Gastrocnemius medialis (tissue), 4 donors: ENCODE measurements around the gene CEBPG. TPM values are rescaled to one million over a fixed set of nuclear protein-coding genes. Genes with fewer than 3 reads are reported as not detected.

Source experiments
- ATAC-seq, 2 donors: fragments of 150-250 bp; one replicate each; pipeline ENCODE4 v1.9.1; 2016
- DNase-seq, 2 donors: peaks; one replicate each; pipeline ENCODE4 v3.0.0-alpha.2; 2019
- H3K27ac ChIP-seq, 4 donors: fragments of 200-600 bp; sonication (generic); 1 replicate in 1 of 4; 2 replicates in 3 of 4; pipeline ENCODE4 v1.5.1; 2016 to 2018; ENCODE audit warnings: mild to moderate bottlenecking in 2 of 4, moderate library complexity in 1 of 4
- H3K27me3 ChIP-seq, 3 donors: fragments of 200-600 bp; sonication (generic) in 2 of 3; 1 replicate in 1 of 3; 2 replicates in 2 of 3; pipeline versions ENCODE4 v1.5.1 to v1.6.0; 2016 to 2019; ENCODE audit warnings: mild to moderate bottlenecking in 1 of 3, moderate library complexity in 1 of 3
- H3K36me3 ChIP-seq, 2 donors: fragments of 200-600 bp; sonication (generic) in 1 of 2; one replicate each; pipeline ENCODE4 v1.5.1; 2017 to 2018
- H3K4me1 ChIP-seq, 2 donors: fragments of 200-600 bp; sonication (generic) in 1 of 2; one replicate each; pipeline ENCODE4 v1.5.1; 2016 to 2017; ENCODE audit warnings: mild to moderate bottlenecking in 2 of 2
- H3K4me3 ChIP-seq, 4 donors: fragments of 200-600 bp; sonication (generic) in 3 of 4; 1 replicate in 1 of 4; 2 replicates in 3 of 4; pipeline ENCODE4 v1.5.1; 2016 to 2019; ENCODE audit warnings: mild to moderate bottlenecking in 2 of 4
- H3K9me3 ChIP-seq, 3 donors: fragments of 200-600 bp; sonication (generic) in 2 of 3; 1 replicate in 1 of 3; 2 replicates in 2 of 3; pipeline ENCODE4 v1.5.1; 2016 to 2019
- CTCF ChIP-seq, 5 experiments: fragments of 450-650 bp in 3 of 5; fragments of 200-600 bp in 2 of 5; sonication (generic) in 2 of 5; IDR thresholded peaks in 4 of 5; conservative IDR thresholded peaks in 1 of 5; 1 replicate in 4 of 5; 2 replicates in 1 of 5; pipeline ENCODE4 v1.5.1; 2016 to 2019; ENCODE audit warnings: antibody characterized with exemption in 5 of 5, mild to moderate bottlenecking in 3 of 5, moderate library complexity in 3 of 5
- POLR2A ChIP-seq, 2 donors: fragments of 450-650 bp; IDR thresholded peaks; one replicate each; pipeline ENCODE4 v1.6.1; 2017; ENCODE audit warnings: antibody characterized with exemption in 2 of 2, mild to moderate bottlenecking in 2 of 2, moderate library complexity in 2 of 2
- in situ Hi-C, 4 donors: fragments of 200-750 bp; cut with MboI; loops; one replicate each; pipeline versions ENCODE4 v1.15.0 to v1.8.0; 2017; ENCODE audit warnings: low sequenced_read_pairs in 4 of 4
- intact Hi-C: fragments of 100-400 bp; cut with DNase I; formaldehyde crosslinking; loops from one replicate; pipeline ENCODE4 v1.15.1; 2023; ENCODE audit warnings: low total_unique reads
- total RNA-seq, 4 donors: library from RNA; depleted of rRNA; stranded (reverse); fragments of >200 nt; gene quantifications; one replicate each; pipeline versions ENCODE4 v1.1.0 to v1.2.3, GENCODE V29; 2016

CEBPG gene
- total RNA-seq, 4 donors from 2014 or later, result 44.2 to 50.1 (median 46.1) TPM

DNA sequence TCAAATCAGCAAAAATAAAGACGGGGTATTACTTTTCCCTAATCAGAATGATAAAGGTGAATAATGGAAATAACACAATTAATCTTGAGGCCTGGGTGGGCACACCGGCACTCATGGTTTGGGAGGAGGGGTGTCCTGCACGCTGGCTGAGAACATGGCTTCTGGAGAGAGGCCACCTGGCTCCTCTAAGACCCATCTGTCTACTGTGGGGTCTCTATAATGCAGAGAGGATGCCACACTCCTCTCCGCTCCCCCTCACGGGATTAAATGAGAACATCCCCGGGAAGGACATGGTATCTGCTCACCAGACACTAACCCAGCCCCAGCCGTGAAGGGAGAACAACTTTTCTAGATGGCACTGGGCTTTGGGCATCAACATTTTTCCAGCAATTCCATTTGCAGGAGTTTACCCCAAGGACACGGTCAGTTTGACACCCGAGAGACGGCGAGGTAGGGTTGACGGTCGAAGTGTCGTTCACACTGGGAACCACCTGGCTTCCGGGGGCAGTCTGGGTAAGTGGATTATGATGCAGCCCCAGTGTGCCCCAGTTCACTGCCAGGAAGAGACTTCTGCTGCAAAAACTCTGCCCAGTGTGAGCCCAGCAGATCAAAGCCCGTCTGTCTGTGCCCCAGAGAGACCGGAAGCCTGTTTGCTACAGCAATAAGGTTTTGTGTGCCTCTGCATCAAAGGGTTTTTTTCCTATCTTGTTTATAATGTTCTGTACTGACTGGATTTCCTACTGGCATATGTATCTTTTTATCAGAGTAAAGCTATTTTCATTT is 56.6 kb downstream of the CEBPG start:
- Histone ChIP-seq H3K27me3 (no peaks in the 10 kb centered on the region), H3K4me1 (no peaks in the 10 kb centered on the region), H3K27ac (no peak overlapping the region), H3K36me3 (no peaks in the 10 kb centered on the region), H3K4me3 (no peak overlapping the region), H3K9me3 (no peaks in the 10 kb centered on the region)
- intact Hi-C loops (loop anchor here (1.0 kb wide), 1 partner anchor 341 kb away; no protein-coding TSS in a partner anchor), in situ Hi-C loops (loop anchor here (5.0 to 25.0 kb wide), 3 partner anchors 332 to 345 kb away; no protein-coding TSS in a partner anchor)
- DNase-seq (no peak), ATAC-seq (no peak)
- TF ChIP-seq POLR2A (IDR thresholded peaks at IDR 0.05), result no peak
- no peak for TF ChIP-seq CTCF (IDR thresholded peaks at IDR 0.05 in 4 of 5, conservative IDR thresholded peaks at IDR 0.05 in 1 of 5)

DNA sequence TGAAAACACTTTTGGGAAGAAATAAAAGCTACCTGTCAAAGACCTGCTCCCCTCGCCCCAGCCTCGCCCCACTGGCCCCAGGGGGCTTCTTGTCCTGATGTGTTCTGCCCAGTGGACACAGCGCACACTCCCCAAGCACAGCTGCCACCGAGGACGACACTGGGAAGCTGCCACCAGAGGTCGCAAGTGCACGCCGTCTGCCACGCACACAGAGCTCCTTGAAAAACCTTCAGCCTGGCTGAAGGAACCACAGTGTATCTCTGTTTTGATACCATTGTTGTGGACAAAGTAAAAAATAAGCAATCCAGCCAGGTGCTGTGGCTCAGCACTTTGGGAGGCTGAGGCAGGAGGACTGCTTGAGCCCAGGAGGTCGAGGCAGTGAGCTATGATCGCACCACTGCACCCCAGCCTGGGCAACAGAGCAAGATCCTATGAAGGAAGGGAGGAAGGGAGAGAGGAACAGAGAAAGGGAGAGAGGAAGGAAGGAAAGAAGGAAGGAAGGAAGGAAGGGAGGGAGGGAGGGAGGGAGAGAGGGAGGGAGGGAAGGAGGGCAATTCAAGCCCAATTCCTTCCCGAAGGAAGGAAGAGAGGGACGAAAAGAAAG is 57.3 kb downstream of the CEBPG start:
- ATAC-seq (peak in 1 of 2 donors; percentile 51), DNase-seq (no peak)
- in situ Hi-C loops, result loop anchor here in 2 of 4 donors (25.0 kb wide), 1 partner anchor 332 kb away; no protein-coding TSS in a partner anchor
- no peak overlapping the region for H3K4me3 ChIP-seq
- TF ChIP-seq CTCF (IDR thresholded peaks at IDR 0.05 in 4 of 5, conservative IDR thresholded peaks at IDR 0.05 in 1 of 5) (peak; percentile 38 to 76 (median 60)), POLR2A (IDR thresholded peaks at IDR 0.05) (no peak)
- intact Hi-C loops, result loop anchor here (1.0 kb wide), 1 partner anchor 341 kb away; no protein-coding TSS in a partner anchor
- no peak overlapping the region for H3K27ac ChIP-seq
- no peaks in the 10 kb centered on the region for H3K9me3 ChIP-seq
- H3K36me3 ChIP-seq, result no peaks in the 10 kb centered on the region
- no peaks in the 10 kb centered on the region for H3K4me1 ChIP-seq
- H3K27me3 ChIP-seq, result no peaks in the 10 kb centered on the region

DNA sequence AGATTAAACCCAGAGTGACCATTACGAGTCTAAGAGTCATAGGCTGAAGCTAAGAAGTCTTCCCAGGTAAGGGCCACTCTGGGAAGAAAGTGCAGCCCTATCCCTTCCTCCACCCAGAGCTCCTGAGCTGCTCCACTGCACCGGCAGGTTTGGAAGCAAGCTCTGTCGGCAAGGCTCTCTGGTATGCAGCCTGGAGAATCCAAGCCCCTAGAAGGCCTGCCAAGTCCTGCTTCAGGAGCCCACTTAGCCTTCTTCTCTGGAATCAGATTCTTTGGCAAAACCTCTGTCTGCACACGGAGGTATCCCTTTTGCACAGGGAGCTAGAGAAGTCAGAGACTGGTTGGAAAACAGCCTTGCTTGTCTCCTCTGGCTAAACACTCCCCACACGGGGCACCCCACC is 58.5 kb downstream of the CEBPG start:
- H3K9me3 ChIP-seq, result no peaks in the 10 kb centered on the region
- no peaks in the 10 kb centered on the region for H3K4me1 ChIP-seq
- H3K27me3 ChIP-seq, result no peaks in the 10 kb centered on the region
- H3K36me3 ChIP-seq, result no peaks in the 10 kb centered on the region
- in situ Hi-C loops (loop anchor here in 2 of 4 donors (25.0 kb wide), 1 partner anchor 330 kb away; no protein-coding TSS in a partner anchor), intact Hi-C loops (no loop called here)
- H3K4me3 ChIP-seq, result no peak overlapping the region
- DNase-seq (no peak), ATAC-seq (no peak)
- H3K27ac ChIP-seq, result no peak overlapping the region
- TF ChIP-seq CTCF (IDR thresholded peaks at IDR 0.05 in 4 of 5, conservative IDR thresholded peaks at IDR 0.05 in 1 of 5), result no peak
- TF ChIP-seq POLR2A (IDR thresholded peaks at IDR 0.05), result no peak

Other genes starting within 250 kb of the CEBPG start
- gene WDR88, start 241.6 kb upstream of the CEBPG start, total RNA-seq, result not detected
- 10 to 100 TPM; 18.3 to 29.3 (median 25.1) TPM for gene LRP3, start 179.4 kb upstream of the CEBPG start, total RNA-seq
- not detected for gene SLC7A10, start 147.9 kb upstream of the CEBPG start, total RNA-seq
- 10 to 100 TPM; 11.9 to 29.9 (median 25.5) TPM for gene CEBPA, start 71.2 kb upstream of the CEBPG start, total RNA-seq
- 10 to 100 TPM; 33.9 to 57.0 (median 45.0) TPM for gene PEPD, start 148.1 kb downstream of the CEBPG start, total RNA-seq
- gene CHST8, start 248.2 kb downstream of the CEBPG start, total RNA-seq, result under 1 TPM in 2 of 4 donors, not detected in 2; 0.29 to 0.46 TPM